Keratinocyte (primary cell): Measurements from ENCODE around the gene SPZ1. TPM values are rescaled to one million over a fixed set of nuclear protein-coding genes. Genes with fewer than 3 reads are reported as not detected.

Source experiments
- DNase-seq: peaks from one replicate; pipeline ENCODE4 v3.0.0-alpha.2; 2011; ENCODE audit warnings: low read depth, missing footprints, low spot score
- FAIRE-seq: peaks from 2 replicates; lab custom pipeline; 2011; peaks lifted over from hg19 to GRCh38; lab: Jason Lieb, UNC
- H2AFZ ChIP-seq: 2 replicates; pipeline ENCODE4 v1.6.0; 2012; ENCODE audit warnings: low read length, control low read depth, inconsistent platforms; ENCODE audit not compliant: control insufficient read depth
- H3K27ac ChIP-seq: 2 replicates; pipeline ENCODE4 v1.5.1; 2011; ENCODE audit warnings: low read length; ENCODE audit not compliant: control insufficient read depth, insufficient read depth
- H3K27me3 ChIP-seq: 3 replicates; pipeline ENCODE4 v1.6.0; 2011; ENCODE audit warnings: low read length; ENCODE audit not compliant: control insufficient read depth, insufficient read depth; ENCODE audit errors: extremely low read depth
- H3K36me3 ChIP-seq, 2 experiments: 2 replicates in 1 of 2; 3 replicates in 1 of 2; pipeline ENCODE4 v1.5.1; 2011; ENCODE audit warnings: low read length in 2 of 2, mild to moderate bottlenecking in 1 of 2; ENCODE audit not compliant: control insufficient read depth in 2 of 2, insufficient read depth in 2 of 2; ENCODE audit errors: extremely low read depth in 1 of 2
- H3K4me1 ChIP-seq: 3 replicates; pipeline ENCODE4 v1.5.1; 2011; ENCODE audit warnings: low read length; ENCODE audit not compliant: control insufficient read depth, insufficient read depth; ENCODE audit errors: extremely low read depth
- H3K4me2 ChIP-seq: 3 replicates; pipeline ENCODE4 v1.6.0; 2011; ENCODE audit warnings: low read depth, low read length; ENCODE audit not compliant: control insufficient read depth, insufficient read depth; ENCODE audit errors: extremely low read depth
- H3K4me3 ChIP-seq, 3 experiments: fragments of 200-600 bp in 1 of 3; sonication (generic) in 1 of 3; 2 replicates in 2 of 3; 3 replicates in 1 of 3; pipeline ENCODE4 v1.5.1; 2011 to 2016; ENCODE audit warnings: low read length in 3 of 3, mild to moderate bottlenecking in 3 of 3, control low read depth in 2 of 3, inconsistent platforms in 1 of 3, low read depth in 1 of 3, mixed read lengths in 1 of 3, mixed run types in 1 of 3, moderate library complexity in 1 of 3; ENCODE audit not compliant: control insufficient read depth in 2 of 3, insufficient read depth in 2 of 3; ENCODE audit errors: extremely low read depth in 1 of 3
- H3K79me2 ChIP-seq: 2 replicates; pipeline ENCODE4 v1.6.0; 2012; ENCODE audit warnings: low read length; ENCODE audit not compliant: control insufficient read depth, insufficient read depth
- H3K9ac ChIP-seq: 3 replicates; pipeline ENCODE4 v1.6.0; 2011; ENCODE audit warnings: low read length; ENCODE audit not compliant: control insufficient read depth, insufficient read depth; ENCODE audit errors: extremely low read depth
- H3K9me1 ChIP-seq: 3 replicates; pipeline ENCODE4 v1.6.0; 2011; ENCODE audit warnings: low read length; ENCODE audit not compliant: control insufficient read depth, insufficient read depth; ENCODE audit errors: extremely low read depth
- H3K9me3 ChIP-seq: 2 replicates; pipeline ENCODE4 v1.5.1; 2012; ENCODE audit warnings: low read depth, low read length; ENCODE audit not compliant: control insufficient read depth
- H4K20me1 ChIP-seq: 3 replicates; pipeline ENCODE4 v1.6.0; 2011; ENCODE audit warnings: low read length; ENCODE audit not compliant: control insufficient read depth, insufficient read depth; ENCODE audit errors: extremely low read depth
- CTCF ChIP-seq, 3 experiments: IDR thresholded peaks in 1 of 3; conservative IDR thresholded peaks in 1 of 3; optimal IDR thresholded peaks in 1 of 3; 2 replicates in 2 of 3; 3 replicates in 1 of 3; pipeline versions ENCODE3 to v1.5.1; 2011; ENCODE audit warnings: low read length in 3 of 3, mild to moderate bottlenecking in 3 of 3, moderate library complexity in 2 of 3, control low read depth in 1 of 3, inconsistent platforms in 1 of 3; ENCODE audit not compliant: insufficient read depth in 2 of 3; ENCODE audit errors: extremely low read depth in 1 of 3
- EZH2 ChIP-seq: IDR thresholded peaks from one replicate; pipeline ENCODE4 v1.6.1; 2012; ENCODE audit warnings: inconsistent platforms, mild to moderate bottlenecking, low read length, moderate library complexity
- dilution Hi-C: fragments of 300-500 bp; cut with MboI; formaldehyde crosslinking; loops from one replicate; pipeline ENCODE4 v1.7.0; 2020; ENCODE audit warnings: low sequenced_read_pairs; ENCODE audit not compliant: extremely low pct_ligation_motif_present
- polyA plus RNA-seq, 5 experiments: library from polyadenylated mRNA; depleted of rRNA in 3 of 5; stranded (reverse) in 3 of 5; stranded (forward) in 1 of 5; unstranded in 1 of 5; fragments of >200 nt; gene quantifications; 1 replicate in 1 of 5; 2 replicates in 3 of 5; 3 replicates in 1 of 5; pipeline versions ENCODE4 v1.2.1 to v1.2.3, GENCODE V29; 2011 to 2012; ENCODE audit warnings: missing spikeins in 2 of 5, low read depth in 1 of 5, low replicate concordance in 1 of 5
- small RNA-seq, 3 experiments: library from RNA; depleted of rRNA; stranded (forward); fragments of <200 nt; gene quantifications; one replicate each; pipeline ENCODE3, GENCODE V24; 2012; ENCODE audit warnings: low read depth in 3 of 3, low replicate concordance in 1 of 3; ENCODE audit not compliant: insufficient read length in 3 of 3

Gene SPZ1
- polyA plus RNA-seq, 1 donor (not counting 4 experiments of a cell fraction or from before 2014, with no cell fraction given), result not detected

DNA sequence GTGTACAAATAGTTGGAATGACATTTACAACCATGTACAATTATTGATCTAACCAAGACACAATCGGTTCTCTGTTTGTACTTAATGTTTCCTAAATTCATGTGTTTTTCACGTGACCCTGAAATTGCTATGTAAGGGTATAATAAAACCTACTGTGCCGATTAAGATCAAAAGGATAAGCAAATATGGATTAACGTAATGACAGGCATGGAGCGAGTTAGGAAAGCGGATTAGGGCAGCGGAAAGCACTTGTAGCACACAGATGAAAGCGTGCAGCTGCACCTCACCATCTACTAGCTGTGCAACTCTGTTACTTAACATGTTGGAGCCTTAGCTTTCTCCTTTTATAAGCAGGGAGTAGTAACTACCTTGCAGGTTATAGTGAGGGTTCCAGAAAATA is 49.7 kb downstream of the SPZ1 start:
- Histone ChIP-seq H3K9ac (no peak overlapping the region), H3K27ac (no peak overlapping the region), H3K79me2 (no peaks in the 10 kb centered on the region), H3K4me3 (no peak overlapping the region), H3K27me3 (no peaks in the 10 kb centered on the region), H3K9me1 (no peaks in the 10 kb centered on the region), H3K36me3 (no peaks in the 10 kb centered on the region), H4K20me1 (no peaks in the 10 kb centered on the region), H3K4me1 (no peaks in the 10 kb centered on the region), H2AFZ (no peak overlapping the region), H3K4me2 (no peak overlapping the region), H3K9me3 (no peaks in the 10 kb centered on the region)
- no peak for DNase-seq
- no peak for FAIRE-seq
- no peak for TF ChIP-seq EZH2
- TF ChIP-seq CTCF (optimal IDR thresholded peaks at IDR 0.05 in 1 of 3, IDR thresholded peaks at IDR 0.05 in 1 of 3, conservative IDR thresholded peaks at IDR 0.05 in 1 of 3; ENCODE audit: extremely low read depth in 1 of 3, insufficient read depth in 2 of 3, low read length in 3 of 3), result no peak
- dilution Hi-C loops, result no loop called here

GRCh38 chr5:80370390-80370789 is 50.6 kb downstream of the SPZ1 start:
- Histone ChIP-seq H3K9ac (no peak overlapping the region), H3K9me3 (no peaks in the 10 kb centered on the region), H3K27me3 (no peaks in the 10 kb centered on the region), H3K4me3 (no peak overlapping the region), H4K20me1 (no peaks in the 10 kb centered on the region), H3K4me2 (no peak overlapping the region), H3K36me3 (no peaks in the 10 kb centered on the region), H2AFZ (no peak overlapping the region), H3K79me2 (no peaks in the 10 kb centered on the region), H3K27ac (no peak overlapping the region), H3K9me1 (no peaks in the 10 kb centered on the region), H3K4me1 (no peaks in the 10 kb centered on the region)
- dilution Hi-C loops, result no loop called here
- no peak for TF ChIP-seq CTCF (optimal IDR thresholded peaks at IDR 0.05 in 1 of 3, IDR thresholded peaks at IDR 0.05 in 1 of 3, conservative IDR thresholded peaks at IDR 0.05 in 1 of 3; ENCODE audit: extremely low read depth in 1 of 3, insufficient read depth in 2 of 3, low read length in 3 of 3)
- TF ChIP-seq EZH2, result no peak
- FAIRE-seq, result no peak
- no peak for DNase-seq

Small RNA genes within 50 kb of the gene (small RNA-seq; reads per million reads assigned to genes)
- 0 reads per million in 3 experiments for gene AC026410.2
- 0 reads per million in 3 experiments for gene RF00322
- 0 to 0.50 (median 0) reads per million in 3 experiments for gene RNU6-211P

Other genes starting within 250 kb of the SPZ1 start
- gene SERINC5, start 64.0 kb upstream of the SPZ1 start, polyA plus RNA-seq, result 20.0 to 22.8 TPM (median 22.2 TPM) in 3 replicates
- gene ZFYVE16, start 88.1 kb downstream of the SPZ1 start, polyA plus RNA-seq, result 6.4 to 13.5 TPM (median 8.5 TPM) in 3 replicates
- gene FAM151B, start 168.1 kb downstream of the SPZ1 start, polyA plus RNA-seq, result 0.80 to 1.0 TPM (median 0.83 TPM) in 3 replicates